Measurements from ENCODE around the gene METTL1.

Gene METTL1

DNA sequence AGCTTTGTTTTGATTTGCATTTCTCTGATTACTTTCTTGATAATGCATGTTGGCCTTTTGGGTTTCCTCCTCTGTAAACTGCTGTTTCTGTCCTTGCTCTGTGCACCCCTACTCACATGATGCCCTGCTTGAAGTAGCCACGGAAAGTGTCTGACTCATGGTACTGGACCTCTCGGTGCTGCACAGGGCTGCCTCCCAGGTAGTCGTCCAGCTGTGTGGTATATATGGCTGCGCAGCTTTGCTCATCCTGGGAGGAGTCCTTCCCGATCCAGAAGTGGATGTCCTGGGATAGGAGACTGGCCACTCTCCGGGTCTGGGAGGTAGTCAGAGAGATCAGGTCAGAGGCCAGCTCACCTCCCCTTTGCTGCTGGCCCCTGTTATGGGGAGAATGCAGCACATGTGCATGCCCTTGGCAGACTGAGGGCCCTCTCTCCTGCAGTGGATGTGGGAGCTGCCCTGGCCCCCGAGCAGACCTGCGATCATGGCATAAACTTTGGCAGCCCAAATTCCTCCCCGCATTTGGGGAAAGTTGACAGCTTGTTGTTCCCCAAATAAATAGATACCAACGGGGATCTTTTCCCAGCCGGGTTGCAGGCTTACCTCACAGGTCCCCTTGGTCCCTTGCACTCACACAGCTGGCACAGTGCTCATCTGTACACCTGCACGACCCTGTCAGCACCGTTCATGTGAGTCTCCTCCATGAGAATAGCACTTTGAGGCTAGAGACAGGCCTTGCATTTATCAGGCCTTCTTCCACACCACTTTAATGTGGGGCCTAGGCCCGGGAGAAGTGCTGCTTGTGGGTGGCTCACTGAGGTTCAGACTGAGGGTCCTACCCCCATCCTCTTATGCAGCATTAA lies 41.4 kb upstream of the METTL1 start:
- Histone ChIP-seq H3K36me3 (ENCODE audit: control insufficient read depth, insufficient read depth, low read length) (peaks cover 15% of the 10 kb centered on the region), H3K4me1 (ENCODE audit: control insufficient read depth, insufficient read depth, low read length, poor library complexity, severe bottlenecking) (no peaks in the 10 kb centered on the region), H3K27me3 (replicated peaks; ENCODE audit: control insufficient read depth, insufficient read depth, low read length, poor library complexity, severe bottlenecking) (no peaks in the 10 kb centered on the region), H3K27ac (ENCODE audit: insufficient read depth, low read length, poor library complexity, severe bottlenecking) (no peak overlapping the region), H3K4me3 (ENCODE audit: insufficient read depth, low read depth, low read length, poor library complexity, severe bottlenecking) (no peak overlapping the region), H3K9me3 (ENCODE audit: control insufficient read depth, low read length) (no peaks in the 10 kb centered on the region)
- no peak for DNase-seq

DNA sequence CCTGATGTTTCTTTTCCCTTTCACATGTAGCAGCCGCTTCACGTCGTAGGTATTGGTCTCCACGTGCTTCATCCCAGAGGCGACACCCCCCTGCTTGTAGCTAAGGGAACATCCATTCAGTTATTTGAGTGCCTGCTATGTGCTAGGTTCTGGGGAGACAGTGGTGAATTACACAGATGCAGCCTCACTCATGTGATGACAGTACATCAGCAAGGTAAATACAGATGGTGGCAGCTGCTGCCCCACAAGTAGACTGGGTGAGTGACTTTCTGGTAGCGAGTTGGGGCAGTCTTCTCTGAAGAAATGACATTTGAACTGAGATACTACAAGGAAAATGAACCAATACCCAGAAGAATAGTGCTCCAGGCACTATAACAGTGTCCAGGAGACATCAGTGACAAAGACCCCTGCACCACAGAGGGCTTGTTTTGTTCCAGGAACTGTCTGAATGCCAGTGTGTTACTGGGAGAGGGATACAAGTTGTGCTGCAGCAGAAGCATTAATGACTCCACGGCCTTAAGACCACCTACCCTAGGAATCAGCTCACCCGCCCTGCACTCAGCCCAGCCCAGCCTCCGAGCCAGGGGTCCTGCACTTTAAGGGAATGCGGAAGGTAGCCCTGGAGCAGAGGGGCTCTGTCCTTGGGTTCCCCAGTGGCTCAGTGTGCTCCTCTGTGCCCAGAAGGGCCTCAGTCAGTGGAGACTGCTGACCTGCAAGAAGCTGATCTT lies 39.3 kb upstream of the METTL1 start:
- Histone ChIP-seq H3K27ac (ENCODE audit: insufficient read depth, low read length, poor library complexity, severe bottlenecking) (no peak overlapping the region), H3K36me3 (ENCODE audit: control insufficient read depth, insufficient read depth, low read length) (peaks cover 24% of the 10 kb centered on the region)

GRCh38 chr12:57810450-57810849 lies 38.5 kb upstream of the METTL1 start:
- peaks cover 24% of the 10 kb centered on the region for H3K36me3 ChIP-seq (ENCODE audit: control insufficient read depth, insufficient read depth, low read length)
- H3K27me3 ChIP-seq (replicated peaks; ENCODE audit: control insufficient read depth, insufficient read depth, low read length, poor library complexity, severe bottlenecking): no peaks in the 10 kb centered on the region
- no peak for DNase-seq
- H3K4me3 ChIP-seq (ENCODE audit: insufficient read depth, low read depth, low read length, poor library complexity, severe bottlenecking): no peak overlapping the region
- no peaks in the 10 kb centered on the region for H3K4me1 ChIP-seq (ENCODE audit: control insufficient read depth, insufficient read depth, low read length, poor library complexity, severe bottlenecking)
- H3K9me3 ChIP-seq (ENCODE audit: control insufficient read depth, low read length): no peaks in the 10 kb centered on the region
- no peak overlapping the region for H3K27ac ChIP-seq (ENCODE audit: insufficient read depth, low read length, poor library complexity, severe bottlenecking)

More for the DNA sequence above, 39.3 kb upstream of the METTL1 start:
- H3K9me3 ChIP-seq (ENCODE audit: control insufficient read depth, low read length): no peaks in the 10 kb centered on the region
- H3K4me1 ChIP-seq (ENCODE audit: control insufficient read depth, insufficient read depth, low read length, poor library complexity, severe bottlenecking): no peaks in the 10 kb centered on the region
- H3K27me3 ChIP-seq (replicated peaks; ENCODE audit: control insufficient read depth, insufficient read depth, low read length, poor library complexity, severe bottlenecking): no peaks in the 10 kb centered on the region
- no peak overlapping the region for H3K4me3 ChIP-seq (ENCODE audit: insufficient read depth, low read depth, low read length, poor library complexity, severe bottlenecking)
- no peak for DNase-seq

DNA sequence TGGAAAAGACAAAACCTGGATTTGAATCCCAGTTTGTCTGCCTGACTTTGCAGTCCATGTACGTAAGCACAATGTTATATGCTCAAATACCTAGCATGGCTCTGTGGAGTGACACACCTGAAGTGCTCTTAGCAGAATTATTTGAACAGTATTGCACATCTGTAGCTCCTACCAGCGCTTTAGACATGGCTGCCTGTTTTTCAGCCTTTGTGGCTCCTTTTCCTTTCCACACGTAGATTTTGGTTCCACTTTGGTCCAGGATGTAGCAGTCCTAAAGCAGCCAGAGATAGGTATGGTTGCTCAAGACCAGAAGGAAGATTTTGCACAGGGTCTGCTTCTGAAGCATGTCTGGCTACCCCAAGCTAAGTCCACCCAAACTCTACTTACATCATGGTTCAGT lies 37.5 kb upstream of the METTL1 start:
- DNase-seq: no peak
- H3K36me3 ChIP-seq (ENCODE audit: control insufficient read depth, insufficient read depth, low read length): peaks cover 25% of the 10 kb centered on the region
- no peaks in the 10 kb centered on the region for H3K4me1 ChIP-seq (ENCODE audit: control insufficient read depth, insufficient read depth, low read length, poor library complexity, severe bottlenecking)

GRCh38 chr12:57808351-57808750 lies 36.4 kb upstream of the METTL1 start:
- Histone ChIP-seq H3K4me3 (ENCODE audit: insufficient read depth, low read depth, low read length, poor library complexity, severe bottlenecking) (no peak overlapping the region), H3K36me3 (ENCODE audit: control insufficient read depth, insufficient read depth, low read length) (peaks cover 29% of the 10 kb centered on the region), H3K27ac (ENCODE audit: insufficient read depth, low read length, poor library complexity, severe bottlenecking) (no peak overlapping the region), H3K4me1 (ENCODE audit: control insufficient read depth, insufficient read depth, low read length, poor library complexity, severe bottlenecking) (no peaks in the 10 kb centered on the region), H3K9me3 (ENCODE audit: control insufficient read depth, low read length) (no peaks in the 10 kb centered on the region), H3K27me3 (replicated peaks; ENCODE audit: control insufficient read depth, insufficient read depth, low read length, poor library complexity, severe bottlenecking) (no peaks in the 10 kb centered on the region)
- no peak for DNase-seq

More for the DNA sequence above, 37.5 kb upstream of the METTL1 start:
- Histone ChIP-seq H3K4me3 (ENCODE audit: insufficient read depth, low read depth, low read length, poor library complexity, severe bottlenecking) (no peak overlapping the region), H3K27me3 (replicated peaks; ENCODE audit: control insufficient read depth, insufficient read depth, low read length, poor library complexity, severe bottlenecking) (no peaks in the 10 kb centered on the region), H3K27ac (ENCODE audit: insufficient read depth, low read length, poor library complexity, severe bottlenecking) (no peak overlapping the region), H3K9me3 (ENCODE audit: control insufficient read depth, low read length) (no peaks in the 10 kb centered on the region)

DNA sequence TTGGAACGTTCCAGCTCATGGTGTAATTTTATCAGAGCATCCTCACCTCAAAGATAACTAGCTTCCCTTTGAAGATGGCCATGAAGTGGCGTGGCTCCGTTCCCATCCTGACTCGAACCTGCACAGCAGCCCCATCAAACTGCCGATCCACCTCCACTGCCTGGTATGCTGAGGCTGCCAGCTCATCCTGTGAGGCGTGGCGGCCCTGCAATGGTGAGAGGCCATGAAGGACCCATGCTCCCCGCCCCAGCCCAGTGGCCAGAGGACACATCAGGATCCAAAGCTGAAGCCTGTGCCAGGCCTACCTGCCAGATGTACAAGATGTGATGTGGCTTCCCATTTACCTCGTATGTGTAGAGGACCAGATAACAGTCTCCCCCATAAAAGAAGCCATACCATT lies 35.4 kb upstream of the METTL1 start:
- H3K36me3 ChIP-seq (ENCODE audit: control insufficient read depth, insufficient read depth, low read length): peaks cover 36% of the 10 kb centered on the region
- no peaks in the 10 kb centered on the region for H3K27me3 ChIP-seq (replicated peaks; ENCODE audit: control insufficient read depth, insufficient read depth, low read length, poor library complexity, severe bottlenecking)
- no peak for DNase-seq
- H3K9me3 ChIP-seq (ENCODE audit: control insufficient read depth, low read length): no peaks in the 10 kb centered on the region
- no peak overlapping the region for H3K4me3 ChIP-seq (ENCODE audit: insufficient read depth, low read depth, low read length, poor library complexity, severe bottlenecking)
- no peak overlapping the region for H3K27ac ChIP-seq (ENCODE audit: insufficient read depth, low read length, poor library complexity, severe bottlenecking)
- H3K4me1 ChIP-seq (ENCODE audit: control insufficient read depth, insufficient read depth, low read length, poor library complexity, severe bottlenecking): no peaks in the 10 kb centered on the region

- no peaks in the 10 kb centered on the region for H3K4me1 ChIP-seq (ENCODE audit: control insufficient read depth, insufficient read depth, low read length, poor library complexity, severe bottlenecking)
- no peak overlapping the region for H3K4me3 ChIP-seq (ENCODE audit: insufficient read depth, low read depth, low read length, poor library complexity, severe bottlenecking)
- DNase-seq: no peak
- no peaks in the 10 kb centered on the region for H3K9me3 ChIP-seq (ENCODE audit: control insufficient read depth, low read length)
- peaks cover 39% of the 10 kb centered on the region for H3K36me3 ChIP-seq (ENCODE audit: control insufficient read depth, insufficient read depth, low read length)
- H3K27me3 ChIP-seq (replicated peaks; ENCODE audit: control insufficient read depth, insufficient read depth, low read length, poor library complexity, severe bottlenecking): no peaks in the 10 kb centered on the region
- H3K27ac ChIP-seq (ENCODE audit: insufficient read depth, low read length, poor library complexity, severe bottlenecking): no peak overlapping the region
These were observed 34.8 kb upstream of the METTL1 start for GRCh38 chr12:57806677-57807076.

GRCh38 chr12:57803319-57803893 lies 31.5 kb upstream of the METTL1 start:
- Histone ChIP-seq H3K27me3 (replicated peaks; ENCODE audit: control insufficient read depth, insufficient read depth, low read length, poor library complexity, severe bottlenecking) (no peaks in the 10 kb centered on the region), H3K4me1 (ENCODE audit: control insufficient read depth, insufficient read depth, low read length, poor library complexity, severe bottlenecking) (no peaks in the 10 kb centered on the region), H3K9me3 (ENCODE audit: control insufficient read depth, low read length) (no peaks in the 10 kb centered on the region), H3K4me3 (ENCODE audit: insufficient read depth, low read depth, low read length, poor library complexity, severe bottlenecking) (no peak overlapping the region), H3K27ac (ENCODE audit: insufficient read depth, low read length, poor library complexity, severe bottlenecking) (no peak overlapping the region), H3K36me3 (ENCODE audit: control insufficient read depth, insufficient read depth, low read length) (peaks cover 40% of the 10 kb centered on the region)
- DNase-seq: peak in 1 of 3 donors; percentile 14

DNA sequence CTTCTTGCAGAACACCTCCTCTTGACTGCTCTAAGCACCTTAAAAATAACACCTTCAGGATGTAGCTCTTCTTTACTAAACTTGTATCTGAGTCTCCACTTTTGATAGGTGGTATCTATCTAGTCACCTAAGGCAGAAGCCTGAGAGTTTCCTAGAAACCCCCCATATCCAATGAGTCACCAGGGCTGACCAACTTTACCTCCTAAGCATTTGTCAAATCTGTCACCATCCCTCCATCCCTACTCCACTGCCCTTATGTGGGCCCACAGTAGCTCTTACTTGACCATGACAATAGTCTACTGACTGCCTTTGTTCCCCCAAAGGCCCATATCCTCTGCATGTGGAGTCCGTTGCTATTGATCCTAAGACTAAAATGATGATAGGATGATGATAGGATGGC lies 30.7 kb upstream of the METTL1 start:
- H3K36me3 ChIP-seq (ENCODE audit: control insufficient read depth, insufficient read depth, low read length): peaks cover 41% of the 10 kb centered on the region
- DNase-seq: no peak
- H3K27ac ChIP-seq (ENCODE audit: insufficient read depth, low read length, poor library complexity, severe bottlenecking): no peak overlapping the region
- no peaks in the 10 kb centered on the region for H3K9me3 ChIP-seq (ENCODE audit: control insufficient read depth, low read length)
- H3K4me1 ChIP-seq (ENCODE audit: control insufficient read depth, insufficient read depth, low read length, poor library complexity, severe bottlenecking): no peaks in the 10 kb centered on the region
- no peaks in the 10 kb centered on the region for H3K27me3 ChIP-seq (replicated peaks; ENCODE audit: control insufficient read depth, insufficient read depth, low read length, poor library complexity, severe bottlenecking)
- no peak overlapping the region for H3K4me3 ChIP-seq (ENCODE audit: insufficient read depth, low read depth, low read length, poor library complexity, severe bottlenecking)

GRCh38 chr12:57800965-57801364 lies 29.1 kb upstream of the METTL1 start:
- DNase-seq: no peak
- H3K36me3 ChIP-seq (ENCODE audit: control insufficient read depth, insufficient read depth, low read length): peaks cover 50% of the 10 kb centered on the region

More at GRCh38 chr12:57800965-57801364, 29.1 kb upstream of the METTL1 start:
- Histone ChIP-seq H3K27me3 (replicated peaks; ENCODE audit: control insufficient read depth, insufficient read depth, low read length, poor library complexity, severe bottlenecking) (no peaks in the 10 kb centered on the region), H3K4me3 (ENCODE audit: insufficient read depth, low read depth, low read length, poor library complexity, severe bottlenecking) (no peak overlapping the region), H3K9me3 (ENCODE audit: control insufficient read depth, low read length) (no peaks in the 10 kb centered on the region), H3K4me1 (ENCODE audit: control insufficient read depth, insufficient read depth, low read length, poor library complexity, severe bottlenecking) (no peaks in the 10 kb centered on the region), H3K27ac (ENCODE audit: insufficient read depth, low read length, poor library complexity, severe bottlenecking) (no peak overlapping the region)
